Smooth muscle cell (in vitro differentiated cells): ENCODE data around the gene FOXP4. TPM values are rescaled to one million over a fixed set of nuclear protein-coding genes. Genes with fewer than 3 reads are reported as not detected.

Experiments used
- DNase-seq: peaks from one replicate; lab custom pipeline; 2025; ENCODE audit not compliant: unreplicated experiment; lab: John Stamatoyannopoulos, UW
- H2AFZ ChIP-seq: fragments of 200-600 bp; sonication (generic); 2 replicates; pipeline ENCODE4 v1.6.0; 2016; ENCODE audit warnings: antibody characterized with exemption, low read depth, mild to moderate bottlenecking
- H3F3A ChIP-seq: fragments of 200-600 bp; sonication (generic); 2 replicates; pipeline ENCODE4 v1.6.0; 2017; ENCODE audit warnings: antibody characterized with exemption, low read depth
- H3K27ac ChIP-seq: fragments of 200-600 bp; sonication (generic); 2 replicates; pipeline ENCODE4 v1.5.1; 2016; ENCODE audit warnings: low read depth, mild to moderate bottlenecking
- H3K27me3 ChIP-seq: fragments of 200-600 bp; sonication (generic); 2 replicates; pipeline ENCODE4 v1.6.1; 2016; ENCODE audit warnings: low read depth, mild to moderate bottlenecking
- H3K36me3 ChIP-seq: fragments of 200-600 bp; sonication (generic); 2 replicates; pipeline ENCODE4 v1.5.1; 2016; ENCODE audit warnings: low read depth
- H3K4me1 ChIP-seq: fragments of 200-600 bp; sonication (generic); 2 replicates; pipeline ENCODE4 v1.5.1; 2016; ENCODE audit warnings: low read depth
- H3K4me2 ChIP-seq: fragments of 200-600 bp; sonication (generic); 2 replicates; pipeline ENCODE4 v1.6.0; 2016; ENCODE audit warnings: mild to moderate bottlenecking
- H3K4me3 ChIP-seq: fragments of 200-600 bp; sonication (generic); 2 replicates; pipeline ENCODE4 v1.5.1; 2016; ENCODE audit warnings: mild to moderate bottlenecking
- H3K79me2 ChIP-seq: fragments of 200-600 bp; sonication (generic); 2 replicates; pipeline ENCODE4 v1.6.0; 2016; ENCODE audit warnings: low read depth, mild to moderate bottlenecking
- H3K9ac ChIP-seq: fragments of 200-600 bp; sonication (generic); 2 replicates; pipeline ENCODE4 v1.6.0; 2016; ENCODE audit warnings: low read depth
- H3K9me3 ChIP-seq: fragments of 200-600 bp; sonication (generic); replicated peaks from 2 replicates; pipeline ENCODE4 v1.5.1; 2016; ENCODE audit warnings: low read depth
- H4K20me1 ChIP-seq: fragments of 200-600 bp; sonication (generic); 2 replicates; pipeline ENCODE4 v1.6.0; 2016; ENCODE audit warnings: low read depth
- CTCF ChIP-seq: fragments of 200-600 bp; sonication (generic); IDR thresholded peaks from 2 replicates; pipeline ENCODE4 v1.5.1; 2017; ENCODE audit warnings: borderline replicate concordance, mild to moderate bottlenecking, antibody characterized with exemption; ENCODE audit not compliant: insufficient read depth, poor library complexity, severe bottlenecking
- WGBS: methylation state at CpG from one replicate; pipeline ENCODE4 v1.1.7; 2016; ENCODE audit warnings: low lambda C conversion rate; 5-methylcytosine and 5-hydroxymethylcytosine counted together
- polyA plus RNA-seq: library from polyadenylated mRNA; unstranded; fragments of >200 nt; fragmentation: Nextera tagmentation; extraction: Ambion mirVana; gene quantifications from 2 replicates; pipeline ENCODE4 v1.2.1, GENCODE V29; 2016
- total RNA-seq: library from RNA; depleted of rRNA; stranded (reverse); fragments of >200 nt; gene quantifications from 2 replicates; pipeline ENCODE4 v1.2.3, GENCODE V29; 2014

The FOXP4 gene
- total and polyA plus RNA-seq, 2 experiments from 2014 or later = 5.3 to 31.9 TPM

- H3K4me2 ChIP-seq = no peak overlapping the region
- H3F3A ChIP-seq = peaks cover 6% of the 10 kb centered on the region
- no peak overlapping the region for H3K4me3 ChIP-seq
- DNase-seq = no peak
- H3K79me2 ChIP-seq = peaks cover 85% of the 10 kb centered on the region
- no peaks in the 10 kb centered on the region for H3K36me3 ChIP-seq
- H3K9me3 ChIP-seq = no peaks in the 10 kb centered on the region
- 76% methylated on average over 13 of the region's 15 CpGs for WGBS
- H3K4me1 ChIP-seq = peaks cover 35% of the 10 kb centered on the region
- H4K20me1 ChIP-seq = peaks cover 99% of the 10 kb centered on the region
- no peak overlapping the region for H3K27ac ChIP-seq
- no peak overlapping the region for H2AFZ ChIP-seq
- TF ChIP-seq CTCF = no peak
- H3K9ac ChIP-seq = no peak overlapping the region
- no peaks in the 10 kb centered on the region for H3K27me3 ChIP-seq
Observed at GRCh38 chr6:41555326-41556300, 9.4 kb downstream of the FOXP4 start.

GRCh38 chr6:41557335-41557734 lies 11.2 kb downstream of the FOXP4 start:
- DNase-seq = no peak
- H3F3A ChIP-seq = peaks cover 6% of the 10 kb centered on the region
- peaks cover 30% of the 10 kb centered on the region for H3K4me1 ChIP-seq
- no peak overlapping the region for H3K4me3 ChIP-seq
- H3K27me3 ChIP-seq = no peaks in the 10 kb centered on the region
- H3K9me3 ChIP-seq = no peaks in the 10 kb centered on the region
- H2AFZ ChIP-seq = no peak overlapping the region
- no peak overlapping the region for H3K27ac ChIP-seq
- no peak for TF ChIP-seq CTCF
- H3K79me2 ChIP-seq = peaks cover 77% of the 10 kb centered on the region
- WGBS = 94% methylated on average over 2 of the region's 2 CpGs
- H4K20me1 ChIP-seq = peaks cover 99% of the 10 kb centered on the region
- H3K9ac ChIP-seq = no peak overlapping the region
- H3K36me3 ChIP-seq = no peaks in the 10 kb centered on the region
- H3K4me2 ChIP-seq = no peak overlapping the region

- H3K9ac ChIP-seq = no peak overlapping the region
- peaks cover 69% of the 10 kb centered on the region for H3K79me2 ChIP-seq
- H3K4me1 ChIP-seq = peaks cover 26% of the 10 kb centered on the region
- H3K36me3 ChIP-seq = no peaks in the 10 kb centered on the region
- H3K4me2 ChIP-seq = no peak overlapping the region
- 51% methylated on average over 4 of the region's 4 CpGs for WGBS
- H3K27me3 ChIP-seq = no peaks in the 10 kb centered on the region
- DNase-seq = no peak
- no peaks in the 10 kb centered on the region for H3K9me3 ChIP-seq
- H3F3A ChIP-seq = peaks cover 6% of the 10 kb centered on the region
- H4K20me1 ChIP-seq = peaks cover 97% of the 10 kb centered on the region
- no peak overlapping the region for H3K27ac ChIP-seq
- H3K4me3 ChIP-seq = no peak overlapping the region
- no peak for TF ChIP-seq CTCF
- no peak overlapping the region for H2AFZ ChIP-seq
Observed at GRCh38 chr6:41558033-41558807, 12.0 kb downstream of the FOXP4 start.
